DOHH2 (cell line): ENCODE results near the gene DIDO1.

ENCODE experiments used
- H3F3A ChIP-seq: fragments of 200-600 bp; sonication (generic), shearing (Covaris generic); 2 replicates; pipeline ENCODE4 v1.6.0; 2016; ENCODE audit warnings: antibody characterized with exemption, mild to moderate bottlenecking; ENCODE audit not compliant: control insufficient read depth, insufficient read depth
- H3K27ac ChIP-seq: fragments of 200-600 bp; sonication (generic); 2 replicates; pipeline ENCODE4 v1.5.1; 2014; ENCODE audit warnings: low read depth, mild to moderate bottlenecking, low read length, moderate library complexity
- H3K27me3 ChIP-seq: fragments of 200-600 bp; sonication (generic); 2 replicates; pipeline ENCODE4 v1.6.1; 2014; ENCODE audit warnings: mild to moderate bottlenecking, low read length, mixed read lengths; ENCODE audit not compliant: control insufficient read depth
- H3K36me3 ChIP-seq: fragments of 200-600 bp; sonication (generic); 2 replicates; pipeline ENCODE4 v1.6.1; 2014; ENCODE audit warnings: mild to moderate bottlenecking, low read length, moderate library complexity, mixed read lengths; ENCODE audit not compliant: control insufficient read depth
- H3K4me1 ChIP-seq: fragments of 200-600 bp; sonication (generic); 2 replicates; pipeline ENCODE4 v1.6.1; 2014; ENCODE audit warnings: mild to moderate bottlenecking, low read length, mixed read lengths; ENCODE audit not compliant: control insufficient read depth
- H3K4me2 ChIP-seq: fragments of 200-600 bp; sonication (generic); 2 replicates; pipeline ENCODE4 v1.6.0; 2014; ENCODE audit warnings: mild to moderate bottlenecking, low read length, moderate library complexity
- H3K4me3 ChIP-seq: fragments of 200-600 bp; sonication (generic); 2 replicates; pipeline ENCODE4 v1.5.1; 2014; ENCODE audit warnings: mild to moderate bottlenecking, low read length, mixed read lengths
- H3K79me2 ChIP-seq: fragments of 200-600 bp; sonication (generic); 2 replicates; pipeline ENCODE4 v1.6.1; 2014; ENCODE audit warnings: mild to moderate bottlenecking, low read length, mixed read lengths; ENCODE audit not compliant: control insufficient read depth
- H3K9me2 ChIP-seq: fragments of 200-600 bp; sonication (generic); replicated peaks from 2 replicates; pipeline ENCODE4 v1.6.1; 2014; ENCODE audit warnings: mild to moderate bottlenecking, low read length, mixed read lengths; ENCODE audit not compliant: control insufficient read depth
- H3K9me3 ChIP-seq: fragments of 200-600 bp; sonication (generic); 2 replicates; pipeline ENCODE4 v1.6.1; 2014; ENCODE audit warnings: antibody characterized with exemption, low read length, mixed read lengths; ENCODE audit not compliant: control insufficient read depth, insufficient read depth
- H4K20me1 ChIP-seq: fragments of 200-600 bp; sonication (generic); 2 replicates; pipeline ENCODE4 v1.6.0; 2014; ENCODE audit warnings: low read depth, mild to moderate bottlenecking, antibody characterized with exemption, low read length, moderate library complexity; ENCODE audit not compliant: control insufficient read depth, insufficient read depth
- EZH2phosphoT487 ChIP-seq: fragments of 200-600 bp; sonication (generic); IDR thresholded peaks from 2 replicates; pipeline ENCODE4 v1.6.1; 2017; ENCODE audit warnings: borderline replicate concordance, mild to moderate bottlenecking, antibody characterized with exemption, low read length, moderate library complexity, mixed read lengths
- TF ChIP-seq, protein P1 (sequence below): fragments of 200-600 bp; sonication (generic); IDR thresholded peaks from one replicate; pipeline ENCODE4 v1.5.1; 2014; ENCODE audit warnings: antibody characterized with exemption, mild to moderate bottlenecking, low read depth, low read length; ENCODE audit not compliant: poor library complexity, severe bottlenecking

The DIDO1 gene

DNA sequence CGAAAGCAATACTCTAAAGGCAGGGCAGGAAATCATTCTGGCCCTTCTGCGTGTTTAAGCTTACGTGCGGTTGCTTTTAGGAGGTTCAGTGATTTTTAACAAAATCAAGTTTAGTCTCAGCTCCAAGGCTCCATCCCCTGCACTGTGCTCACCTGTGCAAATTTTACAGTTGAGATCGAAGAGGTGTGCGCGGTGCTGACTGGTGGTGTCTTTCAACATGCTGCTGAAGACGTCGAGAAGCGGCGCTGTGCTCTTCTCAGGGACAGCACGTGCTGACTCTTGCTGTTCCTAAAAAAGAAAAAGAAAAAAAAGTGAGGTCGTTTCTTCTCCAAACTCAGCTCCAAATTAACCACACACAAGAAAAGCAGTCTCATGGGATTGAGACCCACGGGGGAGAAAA lies 32.0 kb downstream of the DIDO1 start:
- Histone ChIP-seq H3K4me3 (no peak overlapping the region), H3K9me2 (no peaks in the 10 kb centered on the region), H3F3A (no peaks in the 10 kb centered on the region; the same call in 1 of the 2 replicates), H3K4me2 (no peak overlapping the region), H3K27me3 (no peaks in the 10 kb centered on the region), H4K20me1 (no peaks in the 10 kb centered on the region), H3K27ac (no peak overlapping the region), H3K36me3 (peaks cover 97% of the 10 kb centered on the region), H3K9me3 (no peaks in the 10 kb centered on the region), H3K4me1 (no peaks in the 10 kb centered on the region), H3K79me2 (peaks cover 2% of the 10 kb centered on the region; the same call in 1 of the 2 replicates)
- no peak for TF ChIP-seq EZH2phosphoT487
- TF ChIP-seq, protein P1, sequence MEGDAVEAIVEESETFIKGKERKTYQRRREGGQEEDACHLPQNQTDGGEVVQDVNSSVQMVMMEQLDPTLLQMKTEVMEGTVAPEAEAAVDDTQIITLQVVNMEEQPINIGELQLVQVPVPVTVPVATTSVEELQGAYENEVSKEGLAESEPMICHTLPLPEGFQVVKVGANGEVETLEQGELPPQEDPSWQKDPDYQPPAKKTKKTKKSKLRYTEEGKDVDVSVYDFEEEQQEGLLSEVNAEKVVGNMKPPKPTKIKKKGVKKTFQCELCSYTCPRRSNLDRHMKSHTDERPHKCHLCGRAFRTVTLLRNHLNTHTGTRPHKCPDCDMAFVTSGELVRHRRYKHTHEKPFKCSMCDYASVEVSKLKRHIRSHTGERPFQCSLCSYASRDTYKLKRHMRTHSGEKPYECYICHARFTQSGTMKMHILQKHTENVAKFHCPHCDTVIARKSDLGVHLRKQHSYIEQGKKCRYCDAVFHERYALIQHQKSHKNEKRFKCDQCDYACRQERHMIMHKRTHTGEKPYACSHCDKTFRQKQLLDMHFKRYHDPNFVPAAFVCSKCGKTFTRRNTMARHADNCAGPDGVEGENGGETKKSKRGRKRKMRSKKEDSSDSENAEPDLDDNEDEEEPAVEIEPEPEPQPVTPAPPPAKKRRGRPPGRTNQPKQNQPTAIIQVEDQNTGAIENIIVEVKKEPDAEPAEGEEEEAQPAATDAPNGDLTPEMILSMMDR: no peak

DNA sequence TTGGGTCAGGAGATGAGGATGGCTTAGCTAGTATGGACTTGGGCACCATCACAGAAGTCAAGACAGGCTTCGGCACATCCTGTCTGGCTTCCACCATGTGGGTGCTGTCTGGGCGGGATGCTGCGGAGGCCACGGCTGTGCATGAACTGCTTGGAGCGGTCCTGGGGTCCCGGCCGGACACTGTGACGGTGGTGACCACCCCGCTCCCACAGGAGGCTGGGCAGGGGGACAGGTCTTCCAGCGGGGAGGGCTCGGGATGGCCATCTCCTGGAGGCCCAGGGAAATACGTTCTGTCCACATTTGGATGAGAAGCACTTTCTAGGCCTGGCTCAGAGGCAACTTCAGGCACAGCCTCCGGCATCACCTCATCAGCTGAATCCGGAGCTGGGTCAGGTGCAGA lies 32.6 kb downstream of the DIDO1 start:
- peaks cover 97% of the 10 kb centered on the region for H3K36me3 ChIP-seq
- no peaks in the 10 kb centered on the region; the same call in 1 of the 2 replicates for H3F3A ChIP-seq
- no peaks in the 10 kb centered on the region for H3K4me1 ChIP-seq
- no peaks in the 10 kb centered on the region for H3K9me3 ChIP-seq
- H3K4me2 ChIP-seq: no peak overlapping the region
- H4K20me1 ChIP-seq: no peaks in the 10 kb centered on the region
- TF ChIP-seq EZH2phosphoT487: no peak
- TF ChIP-seq, protein P1: peak; percentile 10
- H3K4me3 ChIP-seq: no peak overlapping the region
- no peak overlapping the region for H3K27ac ChIP-seq
- H3K9me2 ChIP-seq: no peaks in the 10 kb centered on the region
- H3K27me3 ChIP-seq: no peaks in the 10 kb centered on the region
- H3K79me2 ChIP-seq: no peaks in the 10 kb centered on the region

DNA sequence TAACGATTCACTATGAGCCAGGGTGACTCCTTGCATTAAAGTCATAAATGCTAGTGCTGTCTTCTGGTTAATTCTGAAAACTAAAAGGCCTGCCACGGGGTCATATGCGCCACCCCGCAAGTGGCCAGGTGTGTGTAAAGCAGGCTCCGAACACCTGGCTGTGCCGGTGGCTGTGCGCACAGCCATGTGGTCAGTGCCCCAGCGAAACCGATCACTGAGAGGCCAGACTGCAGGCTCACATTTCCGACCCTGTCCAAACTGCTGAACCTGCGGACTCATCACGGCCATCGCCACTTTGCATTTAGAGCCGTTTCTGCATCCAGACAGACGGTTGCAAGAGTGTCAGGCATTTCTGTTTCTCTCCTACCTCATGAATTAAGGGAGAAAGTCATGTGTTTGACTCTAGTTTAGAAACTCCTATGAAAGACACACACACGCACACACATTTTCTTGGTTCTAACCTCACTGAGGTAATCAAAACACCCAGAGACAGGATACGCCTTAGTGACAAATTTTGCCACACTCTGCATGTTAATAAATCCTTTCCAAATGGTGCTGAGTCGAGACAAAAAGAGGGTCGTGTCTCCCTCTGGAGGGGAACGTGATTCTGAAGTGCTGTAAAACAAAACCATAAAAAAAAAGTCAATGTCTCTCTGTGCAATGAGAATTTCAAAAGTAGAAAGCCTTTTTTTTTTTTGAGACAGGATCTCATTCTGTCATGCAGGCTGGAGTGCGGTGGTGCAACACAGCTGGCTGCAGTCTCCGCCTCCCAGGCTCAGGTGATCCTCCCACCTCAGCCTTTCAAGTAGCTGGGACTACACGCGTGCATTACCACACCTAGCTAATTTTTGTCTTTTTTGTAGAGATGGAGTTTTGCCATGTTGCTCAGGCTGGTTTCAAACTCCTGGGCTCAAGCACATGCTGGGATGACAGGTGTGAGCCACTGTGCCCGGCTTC lies 33.7 kb downstream of the DIDO1 start:
- H3K9me2 ChIP-seq: no peaks in the 10 kb centered on the region
- TF ChIP-seq, protein P1: no peak
- no peak for TF ChIP-seq EZH2phosphoT487
- H3K27me3 ChIP-seq: no peaks in the 10 kb centered on the region
- H3K79me2 ChIP-seq: no peaks in the 10 kb centered on the region
- no peaks in the 10 kb centered on the region for H4K20me1 ChIP-seq
- H3K4me1 ChIP-seq: no peaks in the 10 kb centered on the region
- no peak overlapping the region for H3K27ac ChIP-seq
- H3K36me3 ChIP-seq: peaks cover 100% of the 10 kb centered on the region
- no peak overlapping the region for H3K4me2 ChIP-seq
- no peak overlapping the region for H3K4me3 ChIP-seq
- H3F3A ChIP-seq: no peaks in the 10 kb centered on the region; the same call in 1 of the 2 replicates
- no peaks in the 10 kb centered on the region for H3K9me3 ChIP-seq
